IMR-90 (cell line): Measurements from ENCODE around the gene PAQR7. TPM values are rescaled to one million over a fixed set of nuclear protein-coding genes. Genes with fewer than 3 reads are reported as not detected.
"Not testable (repeated sequence)": the region's sequence is repeated elsewhere in the genome, so short reads cannot be mapped to it uniquely, and the experiment has no call there.

ENCODE experiments used
- ATAC-seq: fragments of 200-7000 bp; cut with Tn5 transposase; 2 replicates; pipeline ENCODE4 v1.9.1; 2020; ENCODE audit warnings: low read depth, mild to moderate bottlenecking, moderate library complexity
- BruUV-seq: library from RNA; stranded (reverse); fragments of 400-500 nt; replicated peaks from 2 replicates; lab custom pipeline; 2021; lab: Mats Ljungman, UMichigan
- CTCF ChIA-PET: fragments of 300-600 bp; formaldehyde crosslinking; extraction: SDS; loops from one replicate; lab custom pipeline; 2021; ENCODE audit warnings: antibody characterized with exemption; lab: Yijun Ruan, JAX
- POLR2A ChIA-PET: fragments of 300-600 bp; sonication (Branson Sonifier 250); formaldehyde crosslinking; loops from one replicate; lab custom pipeline; 2022; ENCODE audit warnings: antibody characterized with exemption; ENCODE audit not compliant: unreplicated experiment; lab: Charles Lee
- DNase-seq: peaks from one replicate; pipeline ENCODE4 v3.0.0; 2013
- H2AFZ ChIP-seq: replicated peaks from 2 replicates; pipeline ENCODE3; 2013; ENCODE audit warnings: low read length, mild to moderate bottlenecking; ENCODE audit not compliant: poor library complexity
- H2AK5ac ChIP-seq: 2 replicates; pipeline ENCODE4 v1.6.1; 2013; ENCODE audit warnings: low read depth, low read length, inconsistent platforms
- H2AK9ac ChIP-seq: replicated peaks from 2 replicates; pipeline ENCODE3; 2013; ENCODE audit warnings: mild to moderate bottlenecking, low read depth, low read length, moderate library complexity; ENCODE audit not compliant: poor library complexity
- H2BK120ac ChIP-seq: 2 replicates; pipeline ENCODE4 v1.6.1; 2013; ENCODE audit warnings: low read depth, low read length, inconsistent platforms
- H2BK15ac ChIP-seq: 3 replicates; pipeline ENCODE4 v1.6.1; 2013; ENCODE audit warnings: low read depth, low read length, inconsistent platforms
- H2BK20ac ChIP-seq: 2 replicates; pipeline ENCODE4 v1.6.1; 2013; ENCODE audit warnings: low read depth, mild to moderate bottlenecking, inconsistent platforms, low read length, moderate library complexity
- H2BK5ac ChIP-seq: 2 replicates; pipeline ENCODE4 v1.6.1; 2013; ENCODE audit warnings: mild to moderate bottlenecking, low read depth, low read length, inconsistent platforms; ENCODE audit not compliant: poor library complexity, severe bottlenecking
- H3K14ac ChIP-seq: replicated peaks from 2 replicates; pipeline ENCODE4 v1.6.1; 2013; ENCODE audit warnings: low read depth, low read length, inconsistent platforms
- H3K18ac ChIP-seq: 2 replicates; pipeline ENCODE4 v1.6.1; 2013; ENCODE audit warnings: low read depth, low read length, control low read depth
- H3K23ac ChIP-seq: 2 replicates; pipeline ENCODE4 v1.6.1; 2013; ENCODE audit warnings: low read depth, low read length, inconsistent platforms
- H3K27ac ChIP-seq: 2 replicates; pipeline ENCODE4 v1.5.1; 2013; ENCODE audit warnings: mild to moderate bottlenecking, control low read depth, low read length; ENCODE audit not compliant: insufficient read depth
- H3K27me3 ChIP-seq: 2 replicates; pipeline ENCODE4 v1.6.1; 2013; ENCODE audit warnings: low read length; ENCODE audit not compliant: control insufficient read depth, insufficient read depth
- H3K36me3 ChIP-seq: 2 replicates; pipeline ENCODE4 v1.6.1; 2013; ENCODE audit warnings: low read length, mixed read lengths; ENCODE audit not compliant: control insufficient read depth, insufficient read depth
- H3K4ac ChIP-seq: 2 replicates; pipeline ENCODE4 v1.6.1; 2013; ENCODE audit warnings: low read depth, low read length, inconsistent platforms
- H3K4me1 ChIP-seq: 2 replicates; pipeline ENCODE4 v1.6.1; 2013; ENCODE audit warnings: low read length, mixed read lengths; ENCODE audit not compliant: control insufficient read depth, insufficient read depth
- H3K4me2 ChIP-seq: 2 replicates; pipeline ENCODE4 v1.6.1; 2013; ENCODE audit warnings: low read depth, mild to moderate bottlenecking, control low read depth, low read length, moderate library complexity
- H3K4me3 ChIP-seq: 2 replicates; pipeline ENCODE4 v1.5.1; 2013; ENCODE audit warnings: low read depth, mild to moderate bottlenecking, control low read depth, low read length, moderate library complexity; ENCODE audit not compliant: insufficient read depth
- H3K56ac ChIP-seq: 2 replicates; pipeline ENCODE4 v1.6.1; 2013; ENCODE audit warnings: low read length, inconsistent platforms; ENCODE audit not compliant: insufficient read depth; ENCODE audit errors: extremely low read depth
- H3K79me1 ChIP-seq, 2 experiments: 2 replicates each; pipeline ENCODE4 v1.6.1; 2013; ENCODE audit warnings: low read length in 2 of 2, inconsistent platforms in 1 of 2, low read depth in 1 of 2
- H3K9ac ChIP-seq: 2 replicates; pipeline ENCODE4 v1.6.1; 2013; ENCODE audit warnings: low read depth, low read length, control low read depth
- H3K9me1 ChIP-seq: 2 replicates; pipeline ENCODE4 v1.6.1; 2013; ENCODE audit warnings: low read length, inconsistent platforms; ENCODE audit not compliant: insufficient read depth
- H3K9me3 ChIP-seq: 2 replicates; pipeline ENCODE4 v1.6.1; 2013; ENCODE audit warnings: low read length; ENCODE audit not compliant: control insufficient read depth, insufficient read depth
- H4K20me1 ChIP-seq: 2 replicates; pipeline ENCODE4 v1.6.1; 2013; ENCODE audit warnings: low read length, inconsistent platforms; ENCODE audit not compliant: insufficient read depth
- H4K5ac ChIP-seq: 2 replicates; pipeline ENCODE4 v1.6.1; 2013; ENCODE audit warnings: mild to moderate bottlenecking, low read depth, low read length, control low read depth
- H4K8ac ChIP-seq, 2 experiments: 2 replicates each; pipeline ENCODE4 v1.6.1; 2013; ENCODE audit warnings: low read depth in 2 of 2, low read length in 2 of 2, control low read depth in 1 of 2, inconsistent platforms in 1 of 2
- H4K91ac ChIP-seq: 2 replicates; pipeline ENCODE4 v1.6.1; 2013; ENCODE audit warnings: low read depth, low read length, inconsistent platforms; ENCODE audit not compliant: insufficient read depth
- WGBS, 2 experiments: methylation state at CpG; one replicate each; pipeline versions ENCODE4 v1.1.5 to v1.1.7; 2013; ENCODE audit warnings: missing lambda C conversion rate in 2 of 2; ENCODE audit not compliant: insufficient read length in 1 of 2; ENCODE audit errors: extremely low coverage in 2 of 2; 5-methylcytosine and 5-hydroxymethylcytosine counted together
- dilution Hi-C: fragments of 300-500 bp; cut with HindIII; formaldehyde crosslinking; loops from one replicate; pipeline ENCODE4 v1.14.3; 2018; ENCODE audit warnings: low sequenced_read_pairs; ENCODE audit not compliant: unreplicated experiment
- in situ Hi-C: fragments of 300-500 bp; cut with MboI; formaldehyde crosslinking; loops from 3 replicates; pipeline ENCODE4 v1.14.3; 2019; ENCODE audit warnings: low sequenced_read_pairs, inconsistent platforms, mixed read lengths
- intact Hi-C: fragments of 100-400 bp; cut with micrococcal nuclease; formaldehyde crosslinking; loops from 2 replicates; pipeline ENCODE4 v1.10.0; 2022
- polyA plus RNA-seq, 3 experiments: library from polyadenylated mRNA; depleted of rRNA; stranded (reverse); fragments of >200 nt; gene quantifications; 2 replicates each; pipeline ENCODE4 v1.2.3, GENCODE V29; 2012; ENCODE audit warnings: low replicate concordance in 1 of 3
- total RNA-seq: library from RNA; depleted of rRNA; stranded (reverse); fragments of >200 nt; gene quantifications from 2 replicates; pipeline ENCODE4 v1.2.3, GENCODE V29; 2012

Gene PAQR7
- total and polyA plus RNA-seq, 2 of the 4 experiments (the other 2 are of a cell fraction), result 9.0 to 12.9 TPM

- no CpG with 5 or more reads among the region's 4 CpGs for WGBS, 2 experiments
- H3K9ac ChIP-seq, H2BK5ac ChIP-seq, H3K18ac ChIP-seq, H3K4me1 ChIP-seq, H3K4ac ChIP-seq, H3K4me3 ChIP-seq, H3K27ac ChIP-seq, H2AK9ac ChIP-seq, H3K9me3 ChIP-seq, H3K9me1 ChIP-seq, H4K8ac ChIP-seq, H2AFZ ChIP-seq, in situ Hi-C loops, H3K79me1 ChIP-seq, H4K5ac ChIP-seq, H3K23ac ChIP-seq, H2BK15ac ChIP-seq, H2AK5ac ChIP-seq, BruUV-seq, H3K27me3 ChIP-seq, CTCF ChIA-PET, H3K4me2 ChIP-seq, ATAC-seq, H3K56ac ChIP-seq, H2BK20ac ChIP-seq, DNase-seq, H3K14ac ChIP-seq, H4K20me1 ChIP-seq, intact Hi-C loops, POLR2A ChIA-PET, H4K91ac ChIP-seq, dilution Hi-C loops, H3K36me3 ChIP-seq, H2BK120ac ChIP-seq: not testable (repeated sequence)
Observed at GRCh38 chr1:25839808-25840207, 35.7 kb downstream of the PAQR7 start.
